ENCODE measurements around the gene VAV1. TPM values are rescaled to one million over a fixed set of nuclear protein-coding genes. Genes with fewer than 3 reads are reported as not detected.
"Not testable (repeated sequence)": the region's sequence is repeated elsewhere in the genome, so short reads cannot be mapped to it uniquely, and the experiment has no call there.

Gene VAV1
- total RNA-seq, 1 donor from 2014 or later, result 0.82 TPM

DNA sequence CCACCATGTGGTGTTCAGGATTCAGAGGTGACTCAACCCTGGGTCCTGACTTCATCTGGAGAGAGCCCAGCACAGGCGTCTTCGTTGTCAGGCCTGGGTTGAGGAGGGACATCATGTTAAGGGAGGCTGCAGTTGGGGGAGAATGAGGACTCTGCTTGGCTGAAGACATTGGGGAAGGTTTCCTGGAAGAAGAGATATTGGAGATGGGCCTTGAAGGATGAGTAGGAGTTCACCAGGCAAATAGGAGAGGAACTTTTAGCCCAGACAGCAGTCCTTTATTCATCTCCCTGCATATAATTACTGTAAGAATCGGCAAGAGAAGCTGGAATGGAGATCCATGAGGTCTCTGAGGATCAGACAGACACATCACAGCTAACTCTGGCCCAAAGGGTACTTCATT lies 38.9 kb downstream of the VAV1 start:
- no peak for FAIRE-seq

DNA sequence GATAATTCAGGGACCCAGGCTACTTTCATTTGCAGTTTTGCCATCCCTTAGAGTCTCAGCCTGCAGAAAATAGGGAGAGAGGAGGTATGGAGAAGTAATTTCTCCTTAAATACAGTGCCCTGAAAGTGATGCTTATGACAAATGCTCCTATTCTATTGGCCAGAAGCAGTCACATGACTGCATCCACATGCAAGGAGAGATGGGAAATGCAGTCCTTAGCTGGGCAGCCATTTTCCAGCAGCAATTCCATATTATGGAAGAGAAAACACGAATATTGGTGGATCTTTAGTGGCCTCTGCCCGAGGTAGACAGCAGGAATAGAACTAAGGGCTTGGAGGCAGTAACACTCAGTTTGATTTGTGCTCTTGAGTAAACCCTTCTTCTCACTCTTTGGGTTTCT lies 39.4 kb downstream of the VAV1 start:
- FAIRE-seq, result no peak
- no peak for DNase-seq (ENCODE audit: low spot score in 2 of 2)

More for the DNA sequence above, 38.9 kb downstream of the VAV1 start:
- DNase-seq (ENCODE audit: low spot score in 2 of 2), result no peak

DNA sequence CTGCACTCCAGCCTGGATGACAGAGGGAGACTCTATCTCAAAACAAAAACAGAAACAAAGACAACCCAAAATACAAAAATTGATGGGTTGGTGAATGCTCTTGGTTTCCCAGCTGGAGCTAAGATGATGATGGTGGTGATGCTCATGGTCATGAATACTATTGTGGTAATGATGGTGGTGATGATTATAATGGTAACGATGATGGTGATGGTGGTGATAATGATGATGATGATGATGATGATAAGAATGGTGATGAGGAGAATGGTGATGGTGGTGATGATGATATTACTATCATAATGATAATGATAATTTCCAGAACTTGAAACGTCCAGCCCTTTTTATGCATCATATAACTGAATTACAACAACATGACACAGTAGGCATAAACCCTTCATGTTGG lies 40.1 kb downstream of the VAV1 start:
- no peak for DNase-seq (ENCODE audit: low spot score in 2 of 2)
- FAIRE-seq, result no peak

DNA sequence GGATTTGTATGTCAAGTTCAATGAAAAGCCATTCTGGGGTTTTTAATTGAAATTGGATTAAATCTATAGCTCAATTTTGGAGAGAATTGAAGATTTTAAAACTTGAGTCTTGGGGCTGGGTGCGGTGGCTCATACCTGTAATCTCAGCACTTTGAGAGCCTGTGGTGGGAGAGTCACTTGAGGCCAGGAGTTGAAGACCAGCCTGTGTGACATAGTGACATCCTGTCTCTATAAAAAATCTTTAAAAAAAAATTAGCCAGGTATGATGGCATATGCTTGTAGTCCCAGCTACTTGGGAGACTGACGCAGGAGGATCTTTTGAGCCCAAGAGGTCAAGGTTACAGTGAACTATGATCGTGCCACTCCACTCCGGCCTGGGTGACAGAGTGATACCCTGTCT lies 41.2 kb downstream of the VAV1 start:
- FAIRE-seq (no peak), DNase-seq (ENCODE audit: low spot score in 2 of 2) (no peak)

DNA sequence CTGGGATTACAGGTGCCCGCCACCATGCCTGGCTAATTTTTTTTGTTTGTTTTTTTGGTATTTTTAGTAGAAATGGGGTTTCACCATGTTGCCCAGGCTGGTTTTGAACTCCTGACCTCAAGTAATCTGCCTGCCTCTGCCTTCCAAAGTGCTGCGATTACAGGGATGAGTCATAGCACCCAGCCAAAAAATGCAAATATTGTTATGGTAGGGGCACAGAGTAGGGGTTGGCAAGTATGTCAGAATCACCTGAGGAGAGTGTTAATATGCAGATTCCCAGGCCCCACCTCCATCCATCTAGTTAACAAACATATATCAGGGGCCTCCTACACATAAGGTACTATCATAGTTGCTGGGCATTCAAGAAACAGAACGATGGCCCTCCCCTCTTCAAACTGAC lies 44.7 kb downstream of the VAV1 start:
- no peak for DNase-seq (ENCODE audit: low spot score in 2 of 2)
- FAIRE-seq, result no peak

DNA sequence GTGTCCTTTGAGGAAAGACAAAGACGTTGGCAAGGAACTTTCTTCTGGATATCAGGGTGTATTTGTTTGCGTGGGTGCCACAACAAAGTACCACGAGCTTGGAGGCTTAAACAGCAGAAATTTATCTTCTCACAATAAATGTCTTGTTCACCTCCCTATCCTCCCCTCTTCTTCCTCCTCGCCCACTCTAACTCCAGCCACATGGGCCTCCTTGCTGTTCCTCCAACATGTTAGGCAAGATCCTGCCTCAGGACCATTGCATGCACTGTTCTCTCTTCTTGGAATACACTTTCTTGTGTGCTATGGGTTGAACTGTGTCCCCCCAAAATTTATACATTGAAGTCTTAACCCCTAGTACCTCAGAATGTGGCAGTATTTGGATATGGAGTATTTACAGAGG lies 45.7 kb downstream of the VAV1 start:
- no peak for DNase-seq (ENCODE audit: low spot score in 2 of 2)
- no peak for FAIRE-seq

DNA sequence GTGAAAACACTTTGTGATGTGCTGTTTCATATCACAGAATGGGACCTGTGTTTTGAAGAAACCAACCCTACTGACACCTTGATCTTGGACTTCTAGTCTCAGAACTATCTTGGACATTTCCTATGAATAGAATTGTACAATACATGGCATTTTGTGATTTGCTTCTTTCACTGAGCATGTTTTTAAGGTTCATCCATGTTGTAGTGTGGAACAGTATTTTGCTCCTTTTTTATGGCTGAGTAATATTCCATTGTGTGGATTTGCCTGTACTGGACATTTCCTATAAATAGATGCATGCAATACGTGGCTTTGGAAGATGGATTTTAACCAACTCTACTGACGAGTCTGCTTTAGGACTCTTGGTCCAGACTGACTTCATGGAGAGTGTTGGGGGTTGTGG lies 46.8 kb downstream of the VAV1 start:
- DNase-seq (ENCODE audit: low spot score in 2 of 2), result no peak
- no peak for FAIRE-seq

DNA sequence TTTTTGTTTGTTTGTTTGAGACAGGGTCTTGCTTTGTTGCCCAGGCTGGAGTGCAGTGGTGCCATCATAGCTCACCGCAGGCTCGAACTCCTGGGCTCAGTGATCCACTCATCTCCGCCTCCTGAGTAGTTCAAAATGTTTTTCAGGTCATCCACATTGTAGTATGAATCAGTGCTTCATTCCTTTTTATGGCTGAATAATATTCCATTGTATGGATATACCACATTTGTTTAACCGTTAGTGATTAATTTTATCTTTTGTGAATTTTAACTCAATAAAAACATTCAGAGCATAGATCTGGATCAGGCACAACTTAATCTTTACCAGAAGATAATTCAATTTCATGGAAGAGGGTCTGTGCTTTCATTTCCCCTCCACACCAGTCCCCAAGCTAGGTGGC lies 47.7 kb downstream of the VAV1 start:
- no peak for FAIRE-seq
- DNase-seq (ENCODE audit: low spot score in 2 of 2), result no peak

DNA sequence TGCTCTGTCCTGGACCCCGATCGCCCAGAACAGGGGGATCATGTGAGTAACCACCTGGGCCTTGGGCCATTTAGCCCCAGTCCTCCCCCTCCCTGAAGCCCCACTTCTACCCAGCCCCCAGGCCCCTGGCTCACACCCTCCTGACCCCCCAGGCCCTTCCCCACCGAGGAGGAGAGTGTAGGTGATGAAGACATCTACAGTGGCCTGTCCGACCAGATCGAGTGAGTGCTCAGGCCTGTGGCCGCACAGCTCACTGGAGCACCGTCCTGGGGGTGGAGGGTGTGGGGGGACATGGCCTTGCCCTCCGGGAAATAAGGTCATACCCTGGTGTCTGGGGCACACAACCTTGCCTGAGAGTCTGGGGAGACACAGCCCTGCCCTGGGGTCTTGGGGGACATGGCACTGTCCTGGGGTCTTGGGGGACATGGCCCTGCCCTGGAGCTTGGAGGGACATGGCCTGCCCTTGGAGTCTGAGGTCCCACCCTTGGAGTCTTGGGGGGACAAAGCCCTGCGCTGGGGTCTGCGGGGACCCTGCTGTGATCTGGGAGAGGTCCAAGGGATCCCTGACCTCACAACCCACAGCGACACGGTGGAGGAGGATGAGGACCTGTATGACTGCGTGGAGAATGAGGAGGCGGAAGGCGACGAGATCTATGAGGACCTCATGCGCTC lies 49.3 kb downstream of the VAV1 start:
- no peak for DNase-seq (ENCODE audit: low spot score in 2 of 2)
- FAIRE-seq, result no peak

DNA sequence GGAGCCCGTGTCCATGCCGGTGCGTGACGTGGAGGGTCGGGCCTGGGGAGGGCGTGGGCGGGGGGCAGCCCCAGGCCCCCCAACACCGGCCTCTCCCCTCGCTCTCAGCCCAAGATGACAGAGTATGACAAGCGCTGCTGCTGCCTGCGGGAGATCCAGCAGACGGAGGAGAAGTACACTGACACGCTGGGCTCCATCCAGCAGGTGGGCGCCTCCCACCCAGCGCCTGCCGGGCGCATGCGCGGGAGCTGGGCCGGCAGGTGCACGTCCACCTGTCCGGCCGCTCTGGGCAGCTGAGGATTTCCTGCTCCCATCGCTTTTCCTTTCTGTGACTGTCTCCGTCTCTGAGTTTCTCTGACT lies 49.8 kb downstream of the VAV1 start:
- DNase-seq (ENCODE audit: low spot score in 2 of 2) (no peak), FAIRE-seq (no peak)

DNA sequence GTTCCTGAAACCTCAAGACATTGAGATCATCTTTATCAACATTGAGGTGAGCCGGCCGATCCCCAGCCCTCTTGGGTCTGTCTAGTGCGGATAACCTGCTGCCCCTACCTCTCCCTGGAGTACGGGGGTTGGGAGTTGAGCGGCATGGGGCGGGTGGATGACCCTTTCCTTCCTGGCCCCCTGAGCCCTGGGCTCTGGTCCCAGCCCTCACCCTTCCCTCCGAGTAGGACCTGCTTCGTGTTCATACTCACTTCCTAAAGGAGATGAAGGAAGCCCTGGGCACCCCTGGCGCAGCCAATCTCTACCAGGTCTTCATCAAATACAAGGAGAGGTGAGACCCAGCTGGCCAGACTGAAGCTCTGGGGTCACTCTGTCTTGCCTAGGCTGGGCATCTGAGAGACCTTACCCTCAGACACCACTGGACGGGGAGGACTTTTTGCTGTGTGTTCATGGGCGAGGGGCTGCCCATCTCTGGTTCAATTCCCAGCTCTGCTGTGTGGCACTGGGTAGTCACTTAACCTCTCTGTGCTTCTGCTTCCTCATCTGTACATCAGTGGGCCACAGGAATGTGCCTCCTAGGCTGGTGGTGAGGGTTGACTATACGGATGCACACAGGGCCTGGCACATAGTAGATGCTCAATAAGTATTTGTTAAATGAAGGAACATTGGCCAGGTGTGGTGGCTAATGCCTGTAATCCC lies 52.7 kb downstream of the VAV1 start:
- FAIRE-seq (no peak), DNase-seq (ENCODE audit: low spot score in 2 of 2) (no peak)

DNA sequence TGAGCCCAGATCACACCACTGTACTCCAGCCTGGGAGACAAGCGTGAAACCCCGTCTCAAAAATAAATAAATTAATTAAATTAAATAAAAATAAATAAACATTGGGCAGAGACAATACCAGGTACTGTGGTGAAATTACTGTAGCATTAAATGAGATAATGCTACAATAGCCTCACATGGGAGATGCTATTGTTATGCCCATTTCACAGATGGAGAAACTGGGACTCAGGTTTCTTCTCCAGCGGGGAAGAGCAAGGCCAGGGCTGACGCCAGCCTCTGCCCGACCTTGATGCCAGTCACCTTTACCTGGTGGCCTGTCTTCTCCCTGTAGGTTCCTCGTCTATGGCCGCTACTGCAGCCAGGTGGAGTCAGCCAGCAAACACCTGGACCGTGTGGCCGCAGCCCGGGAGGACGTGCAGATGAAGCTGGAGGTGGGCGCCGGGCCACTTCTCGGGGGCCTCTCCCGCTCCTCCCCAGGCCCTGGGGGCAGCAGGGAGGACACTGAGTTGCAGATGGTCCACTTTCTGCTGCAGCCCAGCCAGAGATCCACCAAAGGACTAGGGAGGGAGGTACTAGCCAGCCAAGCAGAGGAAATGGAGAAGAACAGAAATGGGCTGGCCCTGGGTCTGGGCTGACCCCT lies 53.9 kb downstream of the VAV1 start:
- FAIRE-seq (no peak), DNase-seq (ENCODE audit: low spot score in 2 of 2) (no peak)

DNA sequence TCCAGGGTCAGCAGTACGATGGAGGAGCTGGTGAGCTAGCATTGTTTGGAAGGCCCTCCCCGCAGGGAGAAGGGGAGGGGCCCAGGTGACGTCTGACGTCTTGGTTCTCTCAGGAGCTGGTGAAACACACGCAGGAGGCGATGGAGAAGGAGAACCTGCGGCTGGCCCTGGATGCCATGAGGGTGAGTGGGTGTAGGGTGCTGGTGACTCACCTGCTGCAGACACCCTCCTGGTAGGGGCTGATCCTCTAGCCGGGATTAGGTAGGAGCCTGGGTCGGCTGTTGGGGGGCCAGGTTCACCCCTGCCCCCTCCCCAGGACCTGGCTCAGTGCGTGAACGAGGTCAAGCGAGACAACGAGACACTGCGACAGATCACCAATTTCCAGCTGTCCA lies 55.8 kb downstream of the VAV1 start:
- FAIRE-seq, result no peak
- no peak for DNase-seq (ENCODE audit: low spot score in 2 of 2)

DNA sequence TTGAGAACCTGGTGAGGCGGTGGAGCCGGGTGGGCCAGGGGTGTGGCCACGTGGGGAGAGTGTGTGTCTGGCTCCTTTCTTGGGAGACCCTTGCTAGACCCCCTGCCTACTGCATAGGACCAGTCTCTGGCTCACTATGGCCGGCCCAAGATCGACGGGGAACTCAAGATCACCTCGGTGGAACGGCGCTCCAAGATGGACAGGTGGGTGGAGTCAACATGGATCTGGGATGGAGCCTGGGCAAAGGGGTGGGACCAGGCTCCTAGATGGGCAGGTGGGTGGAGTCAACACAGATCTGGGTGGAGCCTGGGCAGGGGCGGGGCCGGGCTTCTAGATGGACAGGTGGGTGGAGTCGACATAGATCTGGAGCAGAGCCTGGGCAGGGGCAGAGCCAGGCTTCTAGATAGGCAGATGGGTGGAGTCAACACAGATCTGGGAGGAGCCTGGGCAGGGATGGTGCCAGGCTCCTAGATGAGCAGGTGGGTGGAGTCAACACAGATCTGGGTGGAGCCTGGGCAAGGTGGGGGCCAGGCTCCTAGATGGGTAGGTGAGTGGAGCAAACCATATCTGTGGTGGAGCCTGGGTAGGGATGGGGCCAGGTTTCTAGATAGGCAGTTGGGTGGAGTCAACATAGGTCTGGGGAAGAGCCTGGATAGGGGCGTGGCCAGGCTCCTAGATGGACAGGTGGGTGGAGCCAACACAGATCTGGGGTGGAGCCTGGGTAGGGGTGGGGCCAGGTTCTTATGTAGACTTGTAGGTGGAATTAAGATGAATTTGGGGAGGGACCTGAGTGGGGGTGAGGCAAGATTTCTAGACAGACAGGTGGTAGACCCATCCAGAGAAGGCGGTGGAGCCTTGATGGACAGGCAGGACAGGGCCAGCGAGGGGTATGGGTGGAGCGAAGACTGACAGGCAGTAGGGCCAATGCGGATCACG lies 56.5 kb downstream of the VAV1 start:
- no peak for FAIRE-seq
- DNase-seq (ENCODE audit: low spot score in 2 of 2), result no peak

DNA sequence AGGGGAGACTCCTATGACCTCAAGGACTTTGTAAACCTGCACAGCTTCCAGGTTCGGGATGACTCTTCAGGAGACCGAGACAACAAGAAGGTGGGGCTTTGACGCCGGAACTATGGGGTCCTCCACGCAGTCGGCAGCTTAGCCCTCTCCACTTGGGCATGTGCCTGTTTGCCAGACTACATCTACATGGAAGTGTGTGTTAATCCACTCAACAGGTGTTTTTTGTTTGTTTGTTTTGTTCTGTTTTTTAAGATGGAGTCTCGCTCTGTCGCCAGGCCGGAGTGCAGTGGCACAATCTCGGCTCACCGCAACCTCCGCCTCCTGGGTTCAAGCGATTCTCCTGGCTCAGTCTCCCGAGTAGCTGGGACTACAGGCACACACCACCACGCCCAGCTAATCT lies 57.3 kb downstream of the VAV1 start:
- not testable (repeated sequence) for DNase-seq (ENCODE audit: low spot score in 2 of 2); FAIRE-seq

DNA sequence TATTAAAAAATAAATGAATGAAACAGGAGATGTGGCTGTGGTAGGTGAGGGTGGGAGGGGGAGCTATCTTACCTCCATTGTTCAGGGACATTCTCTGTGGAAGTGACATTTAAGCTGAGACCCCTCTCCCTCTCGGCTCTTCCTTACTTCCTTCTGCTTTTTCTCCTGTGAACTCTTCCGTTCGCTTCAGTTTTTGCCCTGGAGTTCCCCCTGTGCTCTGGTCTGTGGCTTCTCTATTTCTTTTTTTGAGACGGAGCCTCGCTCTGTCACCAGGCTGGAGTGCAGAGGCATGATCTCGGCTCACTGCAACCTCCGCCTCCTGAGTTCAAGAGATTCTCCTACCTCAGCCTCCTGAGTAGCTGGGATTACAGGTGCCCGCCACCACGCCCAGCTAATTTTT lies 58.6 kb downstream of the VAV1 start:
- not testable (repeated sequence) for DNase-seq (ENCODE audit: low spot score in 2 of 2); FAIRE-seq

DNA sequence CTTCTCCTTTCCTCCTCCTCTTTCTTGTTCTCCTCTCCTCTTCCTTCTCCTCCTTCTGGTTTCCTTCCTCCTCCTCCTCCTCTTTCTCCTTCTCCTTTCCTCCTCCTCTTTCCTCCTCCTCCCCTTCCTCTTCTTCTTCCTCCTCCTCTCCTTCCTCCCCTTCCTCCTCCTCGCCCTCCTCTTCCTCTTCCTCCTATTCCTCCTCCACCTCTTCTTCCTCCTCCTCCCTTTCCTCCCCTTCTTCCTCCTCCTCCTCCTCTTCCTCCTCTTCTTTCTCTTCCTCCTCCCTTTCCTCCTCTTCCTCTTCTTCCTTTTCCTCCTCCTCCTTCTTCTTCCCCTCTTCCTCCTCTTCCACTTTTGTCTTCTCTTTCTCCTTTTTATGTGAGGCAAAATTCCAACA lies 59.9 kb downstream of the VAV1 start:
- no peak for DNase-seq (ENCODE audit: low spot score in 2 of 2)
- no peak for FAIRE-seq

DNA sequence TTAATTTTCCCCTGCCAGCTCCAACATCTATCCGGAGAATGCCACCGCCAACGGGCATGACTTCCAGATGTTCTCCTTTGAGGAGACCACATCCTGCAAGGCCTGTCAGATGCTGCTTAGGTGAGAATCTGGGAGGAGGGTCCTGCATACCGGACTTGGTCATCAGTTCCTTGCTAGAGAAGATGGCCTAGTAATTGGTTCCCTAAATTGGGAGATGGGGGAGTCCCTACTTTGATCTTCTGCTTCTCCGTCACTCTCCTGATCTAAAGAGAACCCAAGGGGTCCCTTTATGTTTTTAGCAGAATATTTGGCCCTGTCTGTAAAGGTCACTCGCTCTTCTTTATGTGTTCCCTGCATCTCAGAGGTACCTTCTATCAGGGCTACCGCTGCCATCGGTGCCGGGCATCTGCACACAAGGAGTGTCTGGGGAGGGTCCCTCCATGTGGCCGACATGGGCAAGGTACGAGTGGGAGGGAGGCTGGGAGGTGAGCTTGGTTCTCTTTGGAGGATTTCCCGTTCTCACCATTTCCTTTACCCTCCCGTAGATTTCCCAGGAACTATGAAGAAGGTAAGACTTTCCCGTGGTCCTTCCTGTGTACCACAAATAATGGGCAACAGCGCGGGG lies 60.8 kb downstream of the VAV1 start:
- FAIRE-seq (no peak), DNase-seq (ENCODE audit: low spot score in 2 of 2) (no peak)

DNA sequence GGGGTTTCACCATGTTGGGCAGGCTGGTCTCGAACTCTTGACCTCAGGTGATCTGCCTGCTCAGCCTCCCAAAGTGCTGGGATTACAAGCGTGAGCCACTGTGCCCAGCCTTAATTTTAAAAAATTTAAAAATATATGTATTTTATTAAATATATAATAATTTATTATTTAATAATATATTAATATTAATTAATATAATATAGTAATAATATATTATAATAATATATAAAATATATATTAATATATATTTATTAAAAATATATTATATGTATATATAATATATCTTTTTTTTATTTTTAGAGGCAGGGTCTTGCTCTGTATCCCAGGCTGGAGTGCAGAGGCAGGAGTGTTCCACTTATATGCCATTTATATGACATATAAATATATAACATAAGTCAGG lies 61.9 kb downstream of the VAV1 start:
- FAIRE-seq, result no peak
- DNase-seq (ENCODE audit: low spot score in 2 of 2), result no peak

DNA sequence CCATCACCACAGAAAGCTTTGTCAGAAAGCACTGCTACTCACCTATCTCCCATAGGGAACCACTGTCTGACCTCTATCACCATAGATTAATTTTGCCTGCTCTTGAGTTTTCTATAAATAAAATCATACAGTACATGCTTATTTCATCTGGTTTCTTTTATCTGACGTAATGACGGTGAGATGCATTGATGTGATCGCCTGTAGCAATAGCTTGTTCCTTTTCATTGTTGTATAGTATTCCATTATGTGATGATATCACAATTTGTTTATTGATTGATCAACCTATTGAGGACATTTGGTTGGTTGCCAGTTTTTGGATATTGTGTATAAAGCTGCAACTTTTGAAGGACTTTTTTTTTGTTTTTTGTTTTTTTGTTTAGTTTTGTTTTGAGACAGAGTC lies 63.0 kb downstream of the VAV1 start:
- no peak for FAIRE-seq

DNA sequence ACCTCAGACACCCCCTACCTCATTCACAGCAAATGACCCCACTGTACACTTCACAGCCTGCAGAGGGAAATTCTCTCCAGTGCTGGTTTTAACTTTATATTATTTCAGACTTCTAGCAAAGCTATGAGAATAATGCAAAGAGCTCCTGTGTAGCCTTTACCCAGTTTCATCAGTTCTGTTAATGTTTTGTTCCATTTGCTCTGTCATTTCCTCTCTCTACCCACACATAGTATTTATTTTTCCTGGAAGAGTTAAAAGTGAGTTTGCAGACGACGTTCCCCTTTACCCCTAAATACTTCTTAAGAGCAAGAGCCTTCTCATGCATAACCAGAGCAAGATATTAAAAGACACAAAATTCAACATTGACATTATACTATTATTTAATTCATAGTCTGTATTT lies 65.0 kb downstream of the VAV1 start:
- FAIRE-seq (no peak), DNase-seq (ENCODE audit: low spot score in 2 of 2) (no peak)

More for the DNA sequence above, 63.0 kb downstream of the VAV1 start:
- no peak for DNase-seq (ENCODE audit: low spot score in 2 of 2)
